ENCODE results near the gene ZNF682. TPM values are rescaled to one million over a fixed set of nuclear protein-coding genes. Genes with fewer than 3 reads are reported as not detected.
"Not testable (repeated sequence)": the region's sequence is repeated elsewhere in the genome, so short reads cannot be mapped to it uniquely, and the experiment has no call there.

The ZNF682 gene
- total RNA-seq, 2 experiments from 2014 or later = 4.8 to 5.5 TPM

DNA sequence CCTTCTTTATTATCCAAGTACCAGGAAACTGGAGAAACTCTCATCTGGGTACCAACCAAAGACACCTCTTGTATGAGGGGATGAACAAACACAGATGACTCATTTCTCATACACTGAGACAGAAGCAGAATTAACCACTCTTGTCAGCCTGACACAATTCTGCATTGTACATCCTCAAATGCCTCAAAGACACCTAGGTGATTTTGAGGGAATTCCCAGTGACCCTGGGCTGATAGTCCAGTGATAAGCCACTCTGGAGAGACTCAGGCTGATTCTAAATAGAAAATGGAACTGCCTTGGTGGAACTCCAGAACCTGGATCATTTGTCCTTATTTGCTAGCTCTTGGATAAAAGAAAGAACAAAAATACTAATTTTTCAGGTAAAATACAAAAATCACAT lies 19.4 kb upstream of the ZNF682 start:
- H3K36me3 Mint-ChIP-seq (ENCODE audit: low read depth); DNase-seq; H3K4me1 Mint-ChIP-seq; H3K27me3 Mint-ChIP-seq; CTCF ChIA-PET; H3K4me3 Mint-ChIP-seq; H3K27ac Mint-ChIP-seq; POLR2A ChIA-PET: not testable (repeated sequence)
- peaks cover 23% of the 10 kb centered on the region for H3K9me3 Mint-ChIP-seq

DNA sequence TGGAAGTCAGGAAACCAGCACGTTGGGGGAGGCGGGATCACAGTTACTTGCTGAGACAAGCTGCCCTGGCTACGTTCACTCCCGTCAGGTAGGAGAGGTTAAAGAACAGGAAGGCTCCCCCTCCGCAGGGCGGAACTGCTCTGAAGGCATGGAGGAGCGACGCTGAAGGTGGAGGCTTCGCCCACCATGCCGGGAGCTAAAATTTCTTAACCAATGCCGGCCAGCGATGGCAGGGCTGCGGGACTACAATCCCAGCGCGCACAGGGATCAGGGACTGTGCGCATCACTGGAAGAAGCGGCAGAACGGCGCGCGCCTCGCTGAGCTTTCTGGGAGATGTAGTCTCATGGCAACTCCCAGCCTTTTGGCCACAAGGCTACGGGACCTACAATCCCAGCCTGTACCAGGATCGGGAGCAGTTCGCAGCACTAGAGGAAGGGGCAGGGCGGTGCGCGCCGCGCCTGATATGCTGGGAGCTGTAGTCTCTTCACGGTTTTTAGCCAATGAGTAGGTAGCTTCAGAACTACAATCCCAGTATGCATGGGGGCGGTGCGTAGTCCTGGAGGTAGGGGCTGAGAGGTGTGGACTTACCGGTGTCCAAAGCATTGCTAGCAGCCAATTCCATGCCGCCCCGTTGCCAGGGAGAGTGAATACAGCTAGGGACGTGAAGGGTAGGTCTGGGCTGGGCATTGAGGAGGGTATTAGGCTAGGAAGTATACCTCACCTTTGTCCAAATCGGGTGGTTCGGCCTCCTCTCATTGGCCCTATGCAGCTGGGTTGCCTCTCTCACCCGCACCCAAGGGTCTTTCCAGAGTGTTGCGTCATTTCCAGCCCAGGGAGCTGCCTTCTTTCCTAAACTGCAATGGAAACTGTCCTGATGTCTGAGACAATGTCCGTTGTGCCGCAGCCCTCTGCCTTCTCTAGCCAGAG lies 12.8 kb upstream of the ZNF682 start:
- ChIA-PET POLR2A (interaction anchor here (1.1 to 1.8 kb wide), 8 partner anchors 13 to 1454 kb away, joined by 3 to 19 read pairs (median 6); partner anchors contain the start of genes ZNF429, ZNF486, ZNF66 and ZNF682), CTCF (interaction anchor here (0.7 kb wide), 1 partner anchor 13 kb away, joined by 3 read pairs; the partner anchor contains the start of gene ZNF682)
- peak; percentile 59 for DNase-seq
- Mint-ChIP-seq H3K27me3 (no peaks in the 10 kb centered on the region), H3K4me3 (peak overlapping the region; percentile 86), H3K4me1 (peaks cover 9% of the 10 kb centered on the region), H3K27ac (peak overlapping the region; percentile 68), H3K36me3 (ENCODE audit: low read depth) (peaks cover 10% of the 10 kb centered on the region), H3K9me3 (peaks cover 25% of the 10 kb centered on the region)

DNA sequence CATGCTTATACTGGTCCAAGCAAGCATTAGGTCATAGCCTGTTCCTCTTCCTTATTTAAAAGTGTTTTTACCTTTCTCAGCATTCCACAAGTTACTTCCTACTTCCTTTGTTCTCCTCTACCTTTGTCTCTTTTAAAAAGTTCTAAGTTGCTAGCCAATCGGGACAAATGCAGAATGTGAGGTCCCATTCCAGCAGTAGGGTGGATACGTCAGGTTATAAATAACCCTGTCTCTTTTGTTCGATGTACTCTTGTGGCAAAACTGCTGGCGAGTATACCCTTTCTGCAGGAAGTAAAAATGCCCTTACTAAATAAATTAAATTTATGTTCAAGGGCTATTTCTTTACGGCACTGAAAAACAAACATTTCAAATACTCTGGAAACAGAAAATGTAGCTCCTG lies 6.4 kb upstream of the ZNF682 start:
- H3K4me1 Mint-ChIP-seq; H3K4me3 Mint-ChIP-seq; POLR2A ChIA-PET; H3K27me3 Mint-ChIP-seq; H3K36me3 Mint-ChIP-seq (ENCODE audit: low read depth); H3K27ac Mint-ChIP-seq; DNase-seq; CTCF ChIA-PET: not testable (repeated sequence)
- peaks cover 26% of the 10 kb centered on the region for H3K9me3 Mint-ChIP-seq

DNA sequence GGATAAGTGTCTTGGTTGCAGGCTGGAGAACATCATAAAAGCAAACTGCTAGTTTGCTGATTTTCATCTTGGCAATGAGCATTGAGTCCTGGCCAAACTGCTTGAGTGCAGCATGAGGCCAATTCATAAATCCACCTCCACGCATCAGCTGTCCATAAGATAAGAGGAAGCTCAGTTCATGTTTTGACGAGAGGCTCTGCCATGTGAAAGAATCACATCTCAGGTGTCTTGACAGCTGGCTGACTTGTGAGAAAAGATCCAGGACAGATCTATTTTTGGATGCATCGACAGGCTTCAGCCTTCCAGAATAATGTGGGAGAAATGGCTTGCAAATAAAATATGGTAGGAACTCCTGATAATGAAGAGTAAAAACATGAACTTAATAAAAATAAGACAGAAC lies 5.4 kb upstream of the ZNF682 start:
- Mint-ChIP-seq H3K9me3 (peaks cover 19% of the 10 kb centered on the region), H3K4me1 (no peaks in the 10 kb centered on the region), H3K27me3 (no peaks in the 10 kb centered on the region), H3K36me3 (ENCODE audit: low read depth) (no peaks in the 10 kb centered on the region), H3K27ac (no peak overlapping the region), H3K4me3 (no peak overlapping the region)
- no peak for DNase-seq
- ChIA-PET CTCF (no interaction called here), POLR2A (no interaction called here)

DNA sequence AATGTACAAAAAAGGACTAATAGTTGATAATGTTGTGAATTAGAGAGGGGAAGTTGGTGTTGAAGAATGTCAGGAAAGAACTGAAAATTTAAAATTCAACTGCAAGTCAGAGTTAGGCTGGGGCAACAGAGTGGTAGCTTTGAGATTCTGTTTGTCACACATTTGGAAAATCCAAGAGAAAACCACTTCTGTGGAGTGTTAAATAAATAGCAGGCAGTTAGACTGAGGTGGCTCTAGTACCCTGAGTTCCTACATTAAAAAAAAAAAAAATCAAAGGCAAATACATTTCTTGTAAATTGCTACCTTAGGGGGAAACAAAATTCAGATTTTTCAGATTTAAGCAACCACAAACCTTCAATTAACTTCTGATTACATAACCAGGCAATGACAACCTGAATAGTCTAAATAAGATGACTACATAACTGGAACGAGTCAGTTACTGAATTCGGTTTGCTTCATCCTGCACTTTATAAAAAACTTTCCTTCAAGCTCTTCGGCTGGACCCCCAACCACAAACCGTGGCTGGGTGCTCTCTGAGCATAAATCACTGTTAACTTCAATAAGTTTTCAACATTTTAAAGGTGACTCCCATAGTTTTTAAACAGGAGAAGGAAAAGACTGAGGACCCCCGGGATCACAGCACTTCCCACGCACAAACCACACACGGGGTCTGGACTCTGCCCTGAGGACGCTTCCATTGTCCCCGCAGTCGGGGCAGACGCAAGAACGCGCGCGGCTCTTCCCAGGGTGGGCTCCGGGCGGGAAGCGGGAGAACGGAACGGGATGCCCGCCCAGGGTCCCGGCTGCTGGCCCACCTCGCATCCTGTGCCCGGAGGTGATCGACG lies 725 bp downstream of the ZNF682 start:
- H3K27me3 Mint-ChIP-seq = no peaks in the 10 kb centered on the region
- POLR2A ChIA-PET = interaction anchor here (0.6 to 2.1 kb wide), 19 partner anchors 10 to 1797 kb away, joined by 3 to 19 read pairs (median 7); partner anchors contain the start of genes NDUFA13, ZNF101, ZNF253 and ZNF43
- H3K9me3 Mint-ChIP-seq = peaks cover 18% of the 10 kb centered on the region
- peaks cover 30% of the 10 kb centered on the region for H3K36me3 Mint-ChIP-seq (ENCODE audit: low read depth)
- peaks cover 20% of the 10 kb centered on the region for H3K4me1 Mint-ChIP-seq
- H3K4me3 Mint-ChIP-seq = peak overlapping the region; percentile 92
- H3K27ac Mint-ChIP-seq = peak overlapping the region; percentile 89
- CTCF ChIA-PET = interaction anchor here (1.0 to 1.3 kb wide), 4 partner anchors 11 to 41 kb away, joined by 3 to 5 read pairs (median 3); partner anchors contain the start of gene ZNF90
- DNase-seq = no peak

DNA sequence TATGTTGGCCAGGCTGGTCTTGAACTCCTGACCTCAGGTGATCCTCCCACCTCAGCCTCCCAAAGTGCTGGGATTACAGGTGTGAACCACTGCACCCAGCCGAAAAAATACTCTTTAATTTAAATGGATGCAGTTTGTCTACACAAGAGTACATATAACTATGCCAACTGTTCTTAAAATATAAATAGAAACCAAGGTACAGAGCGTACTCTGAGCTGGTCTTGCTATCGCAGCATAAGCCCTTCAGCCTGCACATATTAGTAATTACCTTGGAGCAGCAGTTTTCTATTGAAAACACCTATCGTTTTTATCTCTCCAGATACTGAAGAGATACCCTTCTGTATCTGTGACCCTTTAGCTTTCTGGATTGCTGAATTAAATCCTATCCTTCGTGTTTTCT lies 3.4 kb downstream of the ZNF682 start:
- Mint-ChIP-seq H3K27ac (no peak overlapping the region), H3K4me3 (no peak overlapping the region), H3K9me3 (peaks cover 31% of the 10 kb centered on the region), H3K4me1 (peaks cover 20% of the 10 kb centered on the region), H3K36me3 (ENCODE audit: low read depth) (peaks cover 48% of the 10 kb centered on the region), H3K27me3 (no peaks in the 10 kb centered on the region)
- ChIA-PET CTCF (interaction anchor here (0.7 kb wide), 1 partner anchor 303 kb away, joined by 3 read pairs; the partner anchor contains the start of gene ZNF14), POLR2A (no interaction called here)
- DNase-seq = no peak

DNA sequence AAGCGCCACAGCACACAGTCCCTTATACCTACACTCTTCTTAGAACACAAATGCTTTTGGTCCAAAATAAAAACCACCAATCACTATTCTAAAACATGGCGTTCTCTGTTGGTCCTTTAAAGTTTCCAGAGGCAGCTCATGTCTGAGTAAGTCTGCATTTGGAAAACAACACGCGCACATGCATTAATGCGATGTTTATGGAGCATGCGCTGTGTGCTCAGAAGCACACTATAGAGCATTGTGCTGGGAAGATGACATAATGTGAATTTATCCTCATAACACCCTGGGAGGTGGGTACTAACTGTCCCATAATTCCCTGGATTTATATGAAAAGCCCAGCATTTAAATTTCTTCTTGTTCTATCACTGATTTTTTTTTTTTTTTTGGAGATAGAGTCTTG lies 10.7 kb downstream of the ZNF682 start:
- Mint-ChIP-seq H3K9me3 (peaks cover 40% of the 10 kb centered on the region), H3K36me3 (ENCODE audit: low read depth) (peaks cover 52% of the 10 kb centered on the region), H3K27me3 (no peaks in the 10 kb centered on the region), H3K4me3 (no peak overlapping the region), H3K27ac (no peak overlapping the region), H3K4me1 (no peaks in the 10 kb centered on the region)
- no peak for DNase-seq
- ChIA-PET POLR2A (interaction anchor here (0.5 to 0.6 kb wide), 2 partner anchors 11 to 42 kb away, joined by 3 to 4 read pairs; partner anchors contain the start of gene ZNF682), CTCF (no interaction called here)

DNA sequence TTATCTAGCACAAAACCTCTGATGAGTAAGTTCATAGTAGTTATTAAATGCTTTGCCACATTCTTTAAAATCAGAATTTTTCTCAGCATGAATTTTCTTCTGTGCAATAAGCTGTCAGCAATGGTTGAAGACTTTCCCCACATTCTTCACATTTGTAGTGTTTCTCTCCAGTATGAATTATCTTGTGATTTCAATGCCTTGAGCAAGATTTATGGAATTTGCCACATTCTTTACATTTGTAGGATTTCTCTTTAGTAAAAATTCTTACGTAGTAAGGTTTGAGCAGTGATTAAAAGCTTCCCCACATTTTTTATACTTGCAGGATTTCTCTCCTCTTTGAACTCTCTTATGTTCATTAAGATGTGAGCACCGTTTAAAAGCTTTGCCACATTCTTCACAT lies 33.6 kb downstream of the ZNF682 start:
- H3K4me3 Mint-ChIP-seq = no peak overlapping the region
- H3K9me3 Mint-ChIP-seq = peaks cover 51% of the 10 kb centered on the region
- peaks cover 58% of the 10 kb centered on the region for H3K36me3 Mint-ChIP-seq (ENCODE audit: low read depth)
- no peaks in the 10 kb centered on the region for H3K27me3 Mint-ChIP-seq
- CTCF ChIA-PET = no interaction called here
- DNase-seq = no peak
- H3K4me1 Mint-ChIP-seq = no peaks in the 10 kb centered on the region
- POLR2A ChIA-PET = no interaction called here
- no peak overlapping the region for H3K27ac Mint-ChIP-seq

DNA sequence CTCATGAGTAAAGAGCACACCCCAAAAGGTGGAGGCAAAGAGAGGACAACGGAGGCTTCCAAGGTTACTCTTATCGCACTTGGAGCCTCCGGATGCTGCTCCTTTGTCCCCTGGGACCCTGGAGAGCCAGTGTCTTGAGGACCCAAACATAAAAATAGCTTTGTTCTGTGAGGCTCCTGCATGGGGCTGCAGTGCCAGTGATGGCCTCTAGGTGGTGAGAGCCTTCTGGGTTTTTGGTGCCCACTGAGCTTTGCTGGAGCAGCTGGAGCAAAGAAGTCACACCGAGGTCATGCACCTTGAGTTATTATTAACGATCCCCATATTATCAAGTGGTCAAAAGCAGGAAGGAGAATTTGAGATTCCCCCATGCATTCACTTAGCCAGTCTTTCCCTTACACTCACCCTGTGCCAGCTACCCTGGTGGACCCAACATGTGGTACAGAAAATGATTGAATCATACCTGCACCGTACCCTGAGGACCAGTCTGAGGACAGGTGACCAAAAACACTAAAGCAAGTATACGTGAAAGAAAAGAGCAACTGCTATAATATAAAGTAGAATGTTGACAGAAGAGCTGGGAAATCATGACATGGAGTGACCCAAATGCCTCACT lies 41.5 kb downstream of the ZNF682 start:
- no peak overlapping the region for H3K4me3 Mint-ChIP-seq
- no peaks in the 10 kb centered on the region for H3K27me3 Mint-ChIP-seq
- H3K27ac Mint-ChIP-seq = no peak overlapping the region
- peaks cover 7% of the 10 kb centered on the region for H3K36me3 Mint-ChIP-seq (ENCODE audit: low read depth)
- peak; percentile 28 for DNase-seq
- ChIA-PET CTCF (interaction anchor here (1.2 to 1.7 kb wide), 4 partner anchors 9 to 240 kb away, joined by 3 to 5 read pairs (median 4); partner anchors contain the start of genes ZNF682 and ZNF90), POLR2A (no interaction called here)
- peaks cover 37% of the 10 kb centered on the region for H3K9me3 Mint-ChIP-seq
- no peaks in the 10 kb centered on the region for H3K4me1 Mint-ChIP-seq

DNA sequence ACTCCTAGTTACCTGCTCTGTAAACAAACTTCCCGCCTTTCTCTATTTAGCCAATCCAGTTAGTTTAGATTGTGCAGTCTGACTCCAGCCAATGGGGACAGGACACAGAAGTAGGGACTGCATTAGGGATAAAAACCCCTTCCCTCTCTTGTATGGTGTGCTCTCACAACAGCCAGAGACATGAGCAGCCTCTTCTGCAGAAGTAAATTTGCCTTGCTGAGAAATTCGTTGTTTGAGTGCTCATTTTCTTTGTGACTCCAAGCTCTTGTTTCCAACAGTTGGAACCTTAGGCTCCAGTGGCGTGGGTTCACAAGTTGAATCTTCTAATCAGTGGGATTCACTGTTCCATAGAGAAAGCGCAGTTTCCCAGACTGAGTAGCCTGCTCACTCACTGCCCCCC lies 72.4 kb downstream of the ZNF682 start:
- DNase-seq = no peak
- H3K9me3 Mint-ChIP-seq = peaks cover 56% of the 10 kb centered on the region
- no peak overlapping the region for H3K27ac Mint-ChIP-seq
- H3K36me3 Mint-ChIP-seq (ENCODE audit: low read depth) = peaks cover 9% of the 10 kb centered on the region
- no peaks in the 10 kb centered on the region for H3K4me1 Mint-ChIP-seq
- no peaks in the 10 kb centered on the region for H3K27me3 Mint-ChIP-seq
- ChIA-PET POLR2A (no interaction called here), CTCF (no interaction called here)
- H3K4me3 Mint-ChIP-seq = no peak overlapping the region

DNA sequence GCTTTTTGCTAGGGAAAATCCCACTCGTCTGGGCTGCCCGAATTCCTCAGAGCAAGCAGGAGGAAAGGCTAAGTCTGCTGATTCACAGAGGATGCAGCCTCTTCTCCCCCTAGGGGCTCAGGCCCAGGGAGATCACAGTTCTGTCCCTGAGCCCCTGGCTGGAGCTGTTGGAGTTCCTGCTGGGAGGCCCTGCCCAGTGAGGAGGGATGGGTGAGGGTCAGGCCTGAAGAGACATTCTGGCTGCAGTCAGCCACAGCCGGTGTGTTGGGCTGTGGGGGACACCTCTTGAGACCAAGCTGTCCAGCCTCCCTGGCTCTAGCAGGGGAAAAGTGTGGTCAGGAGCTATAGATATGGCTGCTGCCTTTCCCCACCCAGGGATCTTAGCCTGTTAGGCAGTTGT lies 73.2 kb downstream of the ZNF682 start:
- CTCF ChIA-PET; H3K36me3 Mint-ChIP-seq (ENCODE audit: low read depth): not testable (repeated sequence)
- peaks cover 55% of the 10 kb centered on the region for H3K9me3 Mint-ChIP-seq

DNA sequence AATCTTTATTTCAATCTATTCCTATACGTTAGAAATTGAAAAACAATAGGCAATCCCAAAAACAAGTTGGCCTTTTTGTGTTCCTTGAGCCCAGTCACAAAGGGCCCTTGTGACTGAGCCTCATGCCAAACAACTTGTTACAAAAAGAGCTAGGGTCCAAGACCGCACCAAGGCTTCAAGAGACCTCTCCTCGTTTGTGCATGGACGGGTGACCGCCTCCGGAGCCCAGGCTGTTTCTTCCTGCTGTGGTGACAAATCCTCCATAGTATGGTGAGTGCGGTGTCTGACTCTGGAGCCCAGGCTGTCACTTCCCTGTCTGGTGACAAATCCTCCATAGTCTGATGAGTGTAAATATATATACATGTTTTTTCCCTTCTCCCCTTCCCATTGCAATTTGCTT lies 74.9 kb downstream of the ZNF682 start:
- Mint-ChIP-seq H3K36me3 (ENCODE audit: low read depth) (peaks cover 9% of the 10 kb centered on the region), H3K27me3 (no peaks in the 10 kb centered on the region), H3K27ac (no peak overlapping the region), H3K9me3 (peaks cover 49% of the 10 kb centered on the region), H3K4me3 (no peak overlapping the region), H3K4me1 (no peaks in the 10 kb centered on the region)
- DNase-seq = no peak
- POLR2A ChIA-PET = no interaction called here
- CTCF ChIA-PET = no interaction called here

More for the DNA sequence above, 73.2 kb downstream of the ZNF682 start:
- H3K4me3 Mint-ChIP-seq, DNase-seq, POLR2A ChIA-PET, H3K4me1 Mint-ChIP-seq, H3K27ac Mint-ChIP-seq, H3K27me3 Mint-ChIP-seq: not testable (repeated sequence)
